Limb (tissue), 2 donors: Measurements from ENCODE around the gene DOLK.

Experiments used
- DNase-seq, 2 donors: peaks; one replicate each; pipeline ENCODE4 v3.0.0-alpha.2; 2016; ENCODE audit errors: extremely low spot score in 2 of 2

Gene DOLK

DNA sequence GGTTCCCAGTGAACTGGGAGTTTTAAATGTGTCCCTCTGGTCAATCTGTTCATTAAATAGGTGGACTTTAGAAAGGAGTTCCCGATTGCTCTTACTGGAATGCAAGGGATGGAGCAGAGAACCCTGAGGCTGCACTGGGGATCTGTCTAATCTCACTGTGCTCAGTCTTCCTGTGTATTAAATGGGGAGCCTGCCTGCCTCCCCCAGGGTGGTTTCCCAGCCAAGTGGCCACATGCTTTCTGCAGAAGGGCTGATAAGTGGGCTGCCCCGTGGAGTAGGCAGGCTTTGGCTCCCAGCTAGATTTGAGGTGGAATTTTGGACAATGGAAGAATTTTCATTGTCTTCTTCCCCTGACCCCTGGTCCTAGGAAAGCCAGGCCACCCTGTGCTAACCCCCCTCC lies 40.7 kb downstream of the DOLK start:
- DNase-seq = no peak

DNA sequence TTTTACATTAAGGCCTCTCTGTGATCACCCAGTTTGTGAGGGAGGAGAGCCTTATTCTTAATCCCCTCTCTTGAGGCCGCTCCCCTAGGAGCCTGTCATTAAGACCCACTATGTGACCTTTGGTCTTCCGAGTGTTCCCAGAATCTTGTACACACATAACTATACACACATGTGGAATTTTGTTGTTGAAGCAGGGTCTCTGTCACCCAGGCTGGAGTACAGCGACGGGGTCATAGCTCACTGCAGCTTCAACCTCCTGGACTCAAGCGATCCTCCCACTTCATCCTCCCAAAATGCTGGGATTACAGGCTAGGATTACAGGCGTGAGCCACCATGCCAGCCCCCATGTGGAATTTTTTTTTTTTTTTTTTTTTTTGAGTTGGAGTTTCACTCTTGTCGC lies 41.4 kb downstream of the DOLK start:
- no peak for DNase-seq

GRCh38 chr9:128903871-128904620 lies 43.4 kb downstream of the DOLK start:
- no peak for DNase-seq

GRCh38 chr9:128903079-128903461 lies 44.3 kb downstream of the DOLK start:
- DNase-seq = no peak

DNA sequence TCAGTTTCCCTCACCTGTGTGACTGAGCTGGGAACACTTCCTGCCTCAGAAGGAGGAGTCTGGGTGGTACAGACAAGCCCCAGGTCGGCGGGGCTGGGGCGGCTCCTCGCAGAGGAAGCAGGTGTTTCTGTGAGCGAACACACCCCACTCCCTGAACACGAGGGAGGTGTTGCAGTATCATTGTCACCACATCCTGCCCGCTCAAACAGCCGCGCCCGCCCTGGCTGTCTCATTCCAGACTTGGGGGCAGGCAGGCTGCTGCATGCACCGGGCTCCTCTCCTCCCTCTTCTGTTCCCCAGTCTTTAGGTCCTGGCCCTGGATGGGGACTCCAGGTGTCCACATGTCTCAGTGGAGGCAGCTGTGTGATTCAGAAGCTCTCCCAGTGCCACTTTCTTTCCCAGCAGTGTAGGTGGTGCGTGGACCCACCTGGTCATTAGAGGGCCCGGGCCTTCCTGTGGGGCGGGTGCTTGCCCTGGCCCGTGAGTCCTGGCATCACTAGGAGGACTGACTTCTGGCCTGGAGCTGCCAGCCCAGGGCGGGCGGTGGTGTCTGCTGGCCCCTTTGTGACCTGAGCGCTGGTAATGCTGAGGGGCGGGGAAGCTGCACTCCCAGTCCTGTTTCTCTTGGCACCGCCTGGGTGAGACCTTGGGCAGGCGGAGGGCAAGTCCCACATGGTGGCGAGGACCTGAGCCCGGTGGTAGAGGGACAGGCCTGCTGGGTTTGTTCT lies 44.9 kb downstream of the DOLK start:
- DNase-seq = no peak

GRCh38 chr9:128901822-128902221 lies 45.6 kb downstream of the DOLK start:
- DNase-seq = no peak

GRCh38 chr9:128901379-128901778 lies 46.0 kb downstream of the DOLK start:
- no peak for DNase-seq

- no peak for DNase-seq
Observed at GRCh38 chr9:128899566-128900322, 47.7 kb downstream of the DOLK start.

DNA sequence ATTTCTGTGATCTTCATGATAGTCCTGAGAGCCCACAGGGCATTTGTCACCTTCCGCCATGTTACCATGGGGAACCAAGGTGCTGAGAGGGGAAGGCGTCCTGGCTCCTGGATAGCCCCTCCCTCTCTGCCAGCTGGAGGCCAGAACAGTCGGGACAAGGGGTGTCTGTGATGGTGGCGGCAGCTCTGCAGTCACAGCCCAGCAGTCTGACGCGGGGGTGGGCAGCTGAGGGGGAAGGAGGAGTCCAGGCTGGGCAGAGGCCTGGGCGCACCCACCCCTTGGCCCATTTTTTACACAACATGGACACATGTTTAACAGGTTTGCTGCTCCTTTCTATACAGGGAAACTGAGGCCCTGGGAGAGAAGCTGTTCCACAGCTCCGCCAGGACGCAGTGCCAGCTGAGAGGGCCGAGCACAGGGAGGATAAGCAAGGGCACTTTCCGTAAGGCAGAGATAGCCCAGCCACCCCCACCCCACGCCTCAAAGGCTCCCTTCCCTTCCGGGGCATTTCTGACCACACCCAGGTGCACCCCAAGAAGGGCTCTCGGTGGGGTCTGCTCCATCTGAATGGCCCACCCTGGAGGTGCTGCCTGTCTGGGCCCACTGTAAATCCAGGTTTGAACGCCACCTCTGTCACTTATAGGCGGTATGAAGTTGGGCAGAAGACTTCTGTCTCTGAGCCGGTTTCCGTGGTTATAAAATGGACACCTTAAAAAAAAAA lies 48.4 kb downstream of the DOLK start:
- DNase-seq = no peak

GRCh38 chr9:128898382-128898781 lies 49.0 kb downstream of the DOLK start:
- DNase-seq = no peak

GRCh38 chr9:128895556-128895955 lies 51.8 kb downstream of the DOLK start:
- DNase-seq = no peak
